T-helper 2 cell treated with Interferon-gamma antibody and Interleukin-4, amounts not matched to agents 100 ng/mL and 5 ng/mL, for 36 hours (primary cell): Measurements from ENCODE around the gene ZNRF1. TPM values are rescaled to one million over a fixed set of nuclear protein-coding genes. Genes with fewer than 3 reads are reported as not detected.

ENCODE experiments used
- intact Hi-C: fragments of 100-400 bp; cut with micrococcal nuclease; formaldehyde crosslinking; loops from one replicate; pipeline ENCODE4 v1.15.1; 2023
- total RNA-seq: library from RNA; stranded (reverse); gene quantifications from 2 replicates; pipeline ENCODE4 v1.2.3, GENCODE V29; 2022

The ZNRF1 gene
- total RNA-seq, 1 donor from 2014 or later, result 17.6 TPM

GRCh38 chr16:75058806-75059205 is 60.0 kb downstream of the ZNRF1 start:
- intact Hi-C loops, result no loop called here

- intact Hi-C loops, result no loop called here
Measured at GRCh38 chr16:75059411-75059810, 60.6 kb downstream of the ZNRF1 start.

GRCh38 chr16:75060723-75061122 is 61.9 kb downstream of the ZNRF1 start:
- intact Hi-C loops, result loop anchor here (5.0 kb wide), 2 partner anchors 37 to 48 kb away; no protein-coding TSS in a partner anchor

GRCh38 chr16:75061669-75062068 is 62.8 kb downstream of the ZNRF1 start:
- intact Hi-C loops, result loop anchor here (5.0 kb wide), 2 partner anchors 36 to 49 kb away; no protein-coding TSS in a partner anchor

- intact Hi-C loops, result loop anchor here (5.0 kb wide), 2 partner anchors 35 to 50 kb away; no protein-coding TSS in a partner anchor
Measured at GRCh38 chr16:75062135-75062975, 63.5 kb downstream of the ZNRF1 start.

- intact Hi-C loops, result loop anchor here (5.0 kb wide), 2 partner anchors 34 to 51 kb away; no protein-coding TSS in a partner anchor
Measured at GRCh38 chr16:75062976-75063346, 64.1 kb downstream of the ZNRF1 start.

- intact Hi-C loops, result loop anchor here (5.0 kb wide), 2 partner anchors 34 to 51 kb away; no protein-coding TSS in a partner anchor
Measured at GRCh38 chr16:75063549-75064088, 64.8 kb downstream of the ZNRF1 start.

GRCh38 chr16:75064403-75065148 is 65.8 kb downstream of the ZNRF1 start:
- intact Hi-C loops, result loop anchor here (1.0 to 5.0 kb wide), 3 partner anchors 11 to 52 kb away; no protein-coding TSS in a partner anchor

- intact Hi-C loops, result loop anchor here (1.0 kb wide), 1 partner anchor 10 kb away; no protein-coding TSS in a partner anchor
Measured at GRCh38 chr16:75065149-75065505, 66.3 kb downstream of the ZNRF1 start.

- intact Hi-C loops, result loop anchor here (1.0 kb wide), 1 partner anchor 10 kb away; no protein-coding TSS in a partner anchor
Measured at GRCh38 chr16:75065521-75066149, 66.8 kb downstream of the ZNRF1 start.

GRCh38 chr16:75066861-75067447 is 68.1 kb downstream of the ZNRF1 start:
- intact Hi-C loops, result no loop called here

- intact Hi-C loops, result no loop called here
Measured at GRCh38 chr16:75068085-75069031, 69.5 kb downstream of the ZNRF1 start.

GRCh38 chr16:75070012-75070841 is 71.4 kb downstream of the ZNRF1 start:
- intact Hi-C loops, result no loop called here

- intact Hi-C loops, result no loop called here
Measured at GRCh38 chr16:75071621-75072020, 72.8 kb downstream of the ZNRF1 start.

GRCh38 chr16:75072239-75072947 is 73.6 kb downstream of the ZNRF1 start:
- intact Hi-C loops, result no loop called here

- intact Hi-C loops, result no loop called here
Measured at GRCh38 chr16:75073545-75074303, 74.9 kb downstream of the ZNRF1 start.

- intact Hi-C loops, result no loop called here
Measured at GRCh38 chr16:75074304-75074793, 75.5 kb downstream of the ZNRF1 start.
